Fibroblast of gingiva (primary cell): Measurements from ENCODE around the gene SLC22A4.

ENCODE experiments used
- DNase-seq: peaks from one replicate; pipeline ENCODE4 v3.0.0-alpha.2; 2011; ENCODE audit warnings: low read depth

The SLC22A4 gene

DNA sequence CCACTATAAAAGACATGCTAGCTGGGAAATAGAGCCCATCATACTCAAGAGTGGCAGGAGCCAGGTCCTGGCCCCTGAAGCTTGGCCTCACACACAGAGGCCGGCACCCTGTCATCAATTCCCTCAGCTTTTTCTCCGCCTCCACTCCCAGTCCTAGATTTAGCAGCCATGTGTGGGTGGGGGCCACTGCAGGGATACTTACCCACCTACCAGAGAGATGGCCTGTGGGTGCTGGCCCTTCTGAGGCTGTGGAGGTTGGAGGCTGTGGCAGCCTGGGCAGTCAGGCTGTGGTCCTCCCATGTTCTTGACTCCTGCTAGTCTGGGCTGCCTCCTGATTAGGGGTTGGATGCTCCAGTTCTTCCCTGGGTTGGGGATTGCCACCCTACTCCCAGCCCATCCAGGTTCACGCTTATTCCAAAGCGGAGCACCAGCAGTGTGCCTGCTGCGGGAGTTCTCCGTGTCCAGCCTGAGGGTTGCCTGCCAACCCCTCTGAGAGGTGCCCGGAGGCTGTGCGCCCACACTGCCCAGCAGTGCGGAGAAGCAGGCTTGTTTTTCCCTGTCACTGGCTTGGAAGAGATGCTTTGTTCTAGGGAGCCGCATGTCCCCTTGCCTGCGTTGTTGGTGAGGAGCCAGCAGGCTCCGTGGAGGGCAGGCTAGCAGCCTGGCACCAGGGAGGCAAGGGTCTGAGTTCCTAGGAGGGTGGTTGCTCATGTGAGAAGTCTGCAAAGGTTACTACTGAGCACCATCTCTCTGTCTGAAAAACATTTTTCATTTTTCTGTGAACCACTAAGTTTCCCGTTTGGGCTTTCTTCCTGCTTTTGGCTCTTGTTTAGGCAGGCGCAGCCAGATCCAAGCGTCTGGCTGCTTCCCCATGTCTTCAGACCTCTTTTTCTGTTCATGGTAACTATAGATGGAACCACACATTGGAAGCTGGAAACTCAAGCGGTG, 82.8 kb downstream of the SLC22A4 start:
- no peak for DNase-seq

DNA sequence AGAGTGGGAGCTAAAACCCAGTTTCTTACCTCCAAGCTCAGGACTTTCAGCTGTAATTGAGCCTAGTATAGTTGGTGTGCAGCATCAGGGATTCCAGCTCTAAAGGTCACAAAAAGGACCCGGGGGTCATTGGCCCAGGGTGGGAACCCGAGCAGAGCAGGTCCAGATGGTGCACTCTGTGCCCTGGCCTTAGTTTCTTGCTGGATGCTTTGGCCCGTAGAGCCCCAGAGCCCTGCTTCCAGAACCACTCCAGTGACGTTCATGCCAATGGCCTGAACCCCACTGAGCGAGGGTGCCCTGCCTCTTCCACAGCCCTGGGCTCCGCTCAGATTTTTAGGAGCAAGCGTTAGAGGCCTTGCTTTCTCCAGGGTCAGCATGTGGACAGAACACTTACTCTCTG, 83.5 kb downstream of the SLC22A4 start:
- no peak for DNase-seq

DNA sequence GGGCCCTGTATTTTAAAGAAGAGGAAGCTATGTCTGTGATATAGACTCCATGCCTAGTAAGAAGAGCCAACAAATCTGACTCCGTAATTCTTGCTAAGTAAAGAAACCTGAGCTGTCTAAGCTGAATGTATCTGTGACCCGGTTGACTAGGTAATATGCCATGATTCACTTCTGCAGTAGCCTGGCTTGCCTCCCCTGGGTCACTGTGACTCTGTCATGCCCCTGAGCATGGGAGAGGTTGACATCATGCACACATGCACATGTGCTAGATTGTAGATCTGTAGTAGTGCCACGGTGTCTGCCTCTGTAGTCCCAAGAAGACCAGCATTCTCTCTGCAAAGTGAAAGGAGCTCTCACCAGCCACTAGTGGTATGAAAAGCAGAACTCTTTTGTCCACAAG, 84.4 kb downstream of the SLC22A4 start:
- DNase-seq, result no peak

DNA sequence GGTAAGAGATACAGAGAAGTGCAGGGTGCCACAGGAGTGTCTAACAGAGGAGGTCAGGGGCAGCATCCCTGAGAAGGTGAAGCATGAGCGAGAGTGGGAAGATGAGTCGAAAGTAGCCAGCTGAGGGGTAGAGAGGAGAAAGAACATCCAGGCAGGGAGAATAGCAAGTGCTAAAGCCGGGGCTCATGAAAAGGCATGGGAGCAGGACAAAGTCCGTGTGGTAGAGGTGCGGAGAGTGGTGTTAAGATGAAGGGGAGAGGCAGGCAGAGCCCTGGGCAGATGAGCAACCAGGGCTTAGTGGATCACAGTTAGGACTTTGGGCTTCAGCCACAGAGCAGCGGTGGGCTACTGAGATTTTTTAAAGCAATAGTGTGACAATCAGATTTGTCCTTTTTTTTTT, 85.9 kb downstream of the SLC22A4 start:
- DNase-seq, result no peak

DNA sequence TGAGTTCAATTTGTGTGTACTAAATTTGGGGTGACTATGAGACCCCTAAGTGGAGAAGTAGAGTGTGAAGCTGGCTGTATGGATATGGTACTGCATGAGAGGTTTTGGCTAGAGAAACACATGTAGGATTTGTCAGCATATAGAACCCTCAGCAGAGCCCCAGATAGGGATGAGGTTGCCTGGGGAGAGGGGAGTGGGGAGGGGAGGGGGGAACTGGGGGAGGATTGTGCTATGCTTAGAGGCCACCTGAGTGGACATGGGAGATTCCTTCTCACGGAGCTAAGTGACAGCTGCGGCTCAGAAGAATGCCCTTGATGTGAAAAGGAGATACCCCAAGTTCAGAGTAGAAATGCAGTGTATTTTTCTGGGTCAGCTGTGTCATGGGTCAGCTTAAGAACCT, 86.5 kb downstream of the SLC22A4 start:
- no peak for DNase-seq

DNA sequence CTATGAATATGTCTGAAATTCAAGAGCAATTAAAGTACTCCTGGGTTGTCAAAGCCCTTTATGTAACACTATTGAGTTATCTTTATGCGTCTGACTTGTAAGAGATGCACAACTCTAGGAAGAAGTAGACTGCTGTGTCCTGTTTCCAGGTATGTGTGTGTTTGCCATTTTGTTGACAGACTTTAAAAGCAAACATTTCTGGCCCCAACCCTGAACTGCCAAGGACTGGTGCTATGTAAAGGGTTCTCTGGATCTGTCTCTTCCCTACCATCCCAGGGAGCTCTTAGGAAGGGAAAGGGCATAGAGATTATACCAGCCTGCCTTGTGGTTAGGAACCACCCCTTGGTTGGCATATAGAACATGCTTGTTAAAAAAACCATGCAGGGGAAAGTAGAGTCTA, 87.4 kb downstream of the SLC22A4 start:
- DNase-seq, result no peak

DNA sequence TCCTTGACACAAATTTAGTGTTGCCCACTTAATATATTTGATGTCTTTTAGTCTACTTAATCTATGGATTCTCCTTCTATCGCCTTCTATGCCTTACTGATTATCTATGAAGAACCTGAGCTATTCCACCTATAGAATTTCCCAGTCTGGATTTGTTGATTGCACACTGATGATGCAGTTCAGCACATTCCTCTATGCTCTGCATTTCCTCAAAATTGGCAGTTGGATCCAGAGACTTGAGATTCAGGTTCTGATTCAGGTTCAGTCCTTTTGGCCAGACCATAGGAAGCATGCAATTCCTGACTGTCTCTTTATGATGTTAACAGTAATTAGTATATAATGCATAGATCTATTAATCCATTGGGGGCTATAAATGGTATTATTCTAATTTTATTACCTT, 89.1 kb downstream of the SLC22A4 start:
- no peak for DNase-seq

DNA sequence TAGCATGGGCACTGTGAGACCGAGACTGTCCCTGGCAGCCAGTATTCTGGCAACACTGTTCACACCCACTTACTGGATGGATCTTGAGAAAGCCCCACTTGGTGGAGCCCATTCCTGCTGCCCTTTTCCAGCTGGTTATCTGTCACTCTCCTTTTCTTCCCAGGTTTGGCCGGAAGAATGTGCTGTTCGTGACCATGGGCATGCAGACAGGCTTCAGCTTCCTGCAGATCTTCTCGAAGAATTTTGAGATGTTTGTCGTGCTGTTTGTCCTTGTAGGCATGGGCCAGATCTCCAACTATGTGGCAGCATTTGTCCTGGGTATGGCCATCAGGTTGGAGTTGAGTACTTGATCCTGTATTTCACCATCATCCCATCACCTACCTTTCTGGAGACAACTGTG, 89.8 kb downstream of the SLC22A4 start:
- DNase-seq, result no peak

DNA sequence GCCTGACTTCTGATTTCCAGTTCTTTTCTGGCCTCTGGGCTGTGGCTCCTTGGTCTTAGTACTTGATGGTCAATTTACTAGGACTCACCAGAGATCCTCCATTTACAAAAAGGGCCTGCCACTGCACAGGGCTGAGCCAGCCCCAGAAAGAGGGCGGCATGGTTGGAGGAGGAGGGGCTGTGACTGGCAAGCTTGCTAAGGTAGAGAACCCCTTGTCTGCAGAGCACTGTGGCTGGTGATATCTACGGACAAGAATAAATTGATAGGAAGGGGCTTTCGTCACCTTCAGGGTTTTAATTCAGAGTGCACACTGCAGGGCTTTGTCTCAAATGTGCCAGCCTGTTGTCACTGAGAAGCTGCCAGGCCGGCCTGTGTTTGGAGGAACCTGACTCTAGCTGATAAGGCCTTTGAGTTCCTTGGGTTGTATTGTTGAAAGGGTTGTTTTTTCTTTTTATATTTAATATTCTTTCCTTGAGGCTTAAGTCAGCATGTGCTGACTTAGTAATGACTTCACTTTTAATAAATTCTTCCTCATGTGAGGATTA, 90.4 kb downstream of the SLC22A4 start:
- no peak for DNase-seq

DNA sequence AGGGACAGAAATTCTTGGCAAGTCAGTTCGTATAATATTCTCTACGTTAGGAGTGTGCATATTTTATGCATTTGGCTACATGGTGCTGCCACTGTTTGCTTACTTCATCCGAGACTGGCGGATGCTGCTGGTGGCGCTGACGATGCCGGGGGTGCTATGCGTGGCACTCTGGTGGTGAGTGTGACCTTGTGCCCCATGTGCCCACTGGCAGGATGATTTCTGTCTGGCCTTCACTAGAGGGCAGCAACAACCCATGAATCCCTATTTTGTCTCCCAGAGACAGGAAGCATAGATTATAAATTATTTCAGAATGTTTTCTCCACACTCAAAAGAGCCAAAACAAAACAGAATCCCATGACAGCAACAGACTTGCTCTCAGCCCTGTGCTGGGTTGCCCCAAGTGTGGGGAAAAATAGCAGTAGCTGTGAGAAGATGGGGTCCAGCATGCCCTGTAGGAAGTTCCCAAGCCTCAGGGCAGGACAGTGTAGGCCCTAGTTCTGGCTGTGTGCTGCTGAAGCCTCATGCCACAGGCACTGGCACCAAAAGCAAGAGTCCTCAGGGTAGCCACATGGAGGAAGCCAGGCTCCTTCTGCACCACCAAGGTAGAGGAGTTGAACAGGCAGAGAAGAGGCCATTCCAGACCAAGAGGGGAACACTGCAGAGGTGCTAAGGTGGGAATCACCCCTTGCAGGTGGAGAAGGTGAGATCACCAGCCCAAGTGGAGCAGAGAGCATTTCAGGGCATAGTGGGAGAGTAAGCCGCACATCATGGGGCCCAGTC, 91.3 kb downstream of the SLC22A4 start:
- peak; percentile 61 for DNase-seq

DNA sequence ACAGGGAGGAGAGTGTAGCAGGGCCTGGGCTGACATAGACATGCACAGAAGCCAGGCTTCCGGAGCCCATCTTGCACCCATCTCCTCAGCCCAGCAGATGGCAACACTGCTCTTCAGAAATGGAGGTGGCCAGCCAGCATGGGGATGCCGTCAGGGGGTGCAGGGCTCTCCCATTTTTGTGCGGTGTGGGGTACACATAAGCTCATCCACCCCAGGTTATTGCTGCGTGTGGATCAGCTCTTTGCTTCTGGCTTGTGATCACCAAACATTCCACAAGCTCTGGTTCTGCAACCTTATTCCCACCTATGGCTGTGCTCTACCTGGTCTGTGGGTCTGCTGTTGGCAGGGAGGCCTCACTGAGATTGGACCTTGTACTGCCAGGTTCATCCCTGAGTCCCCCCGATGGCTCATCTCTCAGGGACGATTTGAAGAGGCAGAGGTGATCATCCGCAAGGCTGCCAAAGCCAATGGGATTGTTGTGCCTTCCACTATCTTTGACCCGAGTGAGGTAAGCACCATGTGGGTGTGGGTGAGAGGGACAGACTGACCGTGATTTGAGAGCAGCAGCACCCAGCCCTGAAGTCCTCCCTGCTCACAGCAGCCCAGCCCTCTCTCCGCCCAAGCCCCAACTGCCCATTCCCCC, 92.6 kb downstream of the SLC22A4 start:
- peak; percentile 65 for DNase-seq

DNA sequence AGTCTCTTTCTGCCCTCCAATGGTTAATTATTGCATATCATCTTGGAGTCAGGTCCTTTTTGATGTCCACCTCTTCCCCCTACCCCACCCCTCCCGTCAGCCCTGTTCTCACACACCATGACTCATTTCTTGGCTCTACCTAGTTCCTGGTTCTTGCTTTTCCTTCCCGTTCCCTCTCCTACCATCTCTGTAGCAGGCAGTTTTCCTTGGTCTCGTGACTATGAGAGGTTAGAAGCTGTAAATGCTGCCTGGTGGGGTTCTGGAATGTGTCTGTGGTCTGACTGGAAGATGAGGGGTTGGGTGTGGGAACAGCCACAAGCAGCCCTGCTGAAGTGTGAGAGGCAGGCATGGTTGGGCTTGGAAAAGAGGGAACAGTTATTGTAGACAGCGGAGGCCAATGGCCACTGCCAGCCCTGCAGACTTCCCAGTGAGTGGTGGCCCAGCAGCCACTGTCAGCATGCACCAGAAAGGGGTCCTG, 93.5 kb downstream of the SLC22A4 start:
- peak; percentile 83 for DNase-seq

DNA sequence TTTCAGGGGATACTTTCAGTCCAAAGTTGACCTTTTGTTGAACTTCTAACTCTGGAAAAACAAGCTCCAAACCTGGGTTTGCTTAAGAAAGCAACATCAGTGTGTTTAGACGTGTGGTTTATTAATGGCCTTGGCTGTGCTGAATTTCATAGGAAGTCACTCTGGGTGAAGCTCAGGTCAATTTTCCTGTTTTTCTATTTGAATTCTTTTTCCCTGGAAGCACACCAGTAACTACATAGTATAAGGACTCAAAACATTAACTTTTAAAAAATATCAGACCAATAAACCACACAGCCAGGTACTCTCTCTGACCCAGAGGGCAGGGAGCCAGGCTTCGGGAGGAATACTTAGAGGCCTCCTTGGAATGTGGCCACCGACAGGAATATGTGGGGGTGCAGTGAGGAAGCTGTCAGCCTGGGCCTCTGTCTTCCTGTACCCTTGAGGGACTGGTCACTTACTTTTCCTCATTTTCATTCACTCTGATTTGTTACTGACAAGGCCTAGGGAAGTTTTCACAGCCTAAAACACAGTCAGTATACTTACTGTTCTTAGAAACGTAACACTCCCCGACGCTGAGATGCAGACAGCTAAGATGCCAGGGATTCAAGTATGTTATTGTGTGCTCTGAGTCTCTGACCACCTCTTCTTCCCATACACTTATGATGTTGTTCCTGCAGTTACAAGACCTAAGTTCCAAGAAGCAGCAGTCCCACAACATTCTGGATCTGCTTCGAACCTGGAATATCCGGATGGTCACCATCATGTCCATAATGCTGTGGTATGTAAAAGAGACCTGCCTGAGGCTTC, 94.3 kb downstream of the SLC22A4 start:
- no peak for DNase-seq

DNA sequence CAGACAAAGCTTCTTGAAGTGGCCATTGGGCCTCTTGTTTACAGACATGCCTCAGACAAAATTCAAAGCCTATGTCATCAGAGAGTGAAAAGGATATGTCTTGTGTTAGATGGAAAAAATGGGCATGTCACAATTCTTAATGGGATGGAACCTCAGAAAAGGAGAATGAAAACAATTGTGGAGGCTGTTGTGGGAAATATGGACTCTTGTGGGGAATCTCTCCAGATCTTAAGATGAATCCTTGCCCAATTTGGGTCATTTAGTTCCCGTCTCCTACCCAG, 94.8 kb downstream of the SLC22A4 start:
- DNase-seq, result peak; percentile 62

DNA sequence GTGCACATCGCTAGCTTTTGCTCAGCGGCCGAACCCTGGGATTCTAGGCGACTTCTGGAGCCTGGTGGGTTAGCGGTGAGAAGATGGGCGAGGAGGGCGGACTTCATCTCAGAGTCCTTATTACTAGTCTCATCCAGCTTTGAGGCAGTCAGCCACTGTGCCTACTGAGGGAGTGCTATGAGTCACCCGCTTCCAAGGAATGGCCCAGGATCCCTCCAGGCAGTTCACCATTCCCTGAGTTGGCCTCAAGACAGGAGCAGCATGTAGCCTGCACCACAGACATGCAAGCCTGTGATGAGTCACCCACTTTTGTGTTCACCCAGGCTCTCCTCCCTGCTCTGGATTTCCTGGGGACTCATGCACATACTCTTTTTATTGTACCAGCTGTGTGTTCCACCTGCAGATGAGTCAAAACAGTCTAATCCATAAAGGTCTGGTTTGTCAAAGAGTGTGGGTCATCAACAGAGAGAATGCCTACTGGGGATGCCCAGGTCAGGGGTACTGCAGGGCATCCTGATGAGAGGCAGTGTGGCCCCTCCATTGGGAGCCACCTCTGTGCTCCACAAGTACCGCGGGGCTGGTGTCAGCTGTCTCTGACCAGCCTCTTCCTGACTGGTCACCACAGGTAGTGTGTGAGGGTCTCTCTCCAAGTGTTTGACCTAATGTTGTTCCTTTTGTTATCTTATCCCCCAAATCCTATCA, 95.5 kb downstream of the SLC22A4 start:
- DNase-seq, result peak; percentile 94

DNA sequence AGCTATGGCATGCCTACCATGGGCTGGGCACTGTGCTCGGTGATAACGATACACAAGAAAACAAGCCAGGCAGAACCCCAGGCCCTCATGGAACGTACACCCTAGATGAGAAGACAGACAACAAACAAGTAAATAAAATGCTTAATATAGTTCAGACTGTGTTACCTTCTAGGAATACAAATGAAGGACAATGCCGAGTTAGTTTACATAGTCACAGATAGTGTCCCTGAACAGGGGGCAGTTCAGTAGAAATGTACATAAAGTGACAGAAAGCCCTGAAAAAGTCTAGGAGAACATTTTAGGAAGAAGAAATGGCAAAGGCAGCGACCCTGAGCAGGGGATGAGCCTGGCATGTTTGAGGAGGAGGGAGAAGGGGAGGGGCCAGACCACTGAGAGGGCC, 97.1 kb downstream of the SLC22A4 start:
- no peak for DNase-seq

DNA sequence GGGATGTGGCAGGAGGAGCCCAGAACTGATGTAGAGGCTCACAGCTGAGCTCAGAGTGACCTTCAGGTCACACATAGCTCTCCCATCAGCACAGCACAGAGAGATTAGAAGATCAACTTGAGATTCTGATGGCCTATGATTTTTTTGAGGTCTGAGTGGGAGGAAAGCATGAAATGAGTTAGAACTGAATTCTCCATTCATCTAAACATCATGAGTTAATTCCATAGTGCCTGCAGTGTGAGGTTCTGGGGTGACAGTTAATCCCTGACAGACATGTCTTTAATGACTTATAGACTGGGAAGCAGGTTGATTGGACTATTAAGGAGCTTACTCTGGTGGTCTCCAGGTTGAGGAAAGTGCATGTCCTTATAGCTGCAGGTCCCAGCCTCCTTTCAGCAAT, 97.7 kb downstream of the SLC22A4 start:
- DNase-seq, result no peak

DNA sequence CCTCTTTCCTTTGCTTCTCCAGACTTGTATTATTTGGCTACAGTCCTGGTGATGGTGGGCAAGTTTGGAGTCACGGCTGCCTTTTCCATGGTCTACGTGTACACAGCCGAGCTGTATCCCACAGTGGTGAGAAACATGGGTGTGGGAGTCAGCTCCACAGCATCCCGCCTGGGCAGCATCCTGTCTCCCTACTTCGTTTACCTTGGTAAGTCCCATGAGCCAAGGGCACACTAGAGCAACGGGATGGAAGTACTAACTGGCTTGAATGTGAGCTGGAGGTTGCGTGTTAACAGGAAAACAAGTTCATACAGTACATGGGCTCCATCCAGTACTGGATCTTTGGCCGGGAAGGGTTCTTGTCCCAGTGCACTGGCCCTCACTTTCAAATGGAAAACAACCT, 98.2 kb downstream of the SLC22A4 start:
- DNase-seq, result no peak

DNA sequence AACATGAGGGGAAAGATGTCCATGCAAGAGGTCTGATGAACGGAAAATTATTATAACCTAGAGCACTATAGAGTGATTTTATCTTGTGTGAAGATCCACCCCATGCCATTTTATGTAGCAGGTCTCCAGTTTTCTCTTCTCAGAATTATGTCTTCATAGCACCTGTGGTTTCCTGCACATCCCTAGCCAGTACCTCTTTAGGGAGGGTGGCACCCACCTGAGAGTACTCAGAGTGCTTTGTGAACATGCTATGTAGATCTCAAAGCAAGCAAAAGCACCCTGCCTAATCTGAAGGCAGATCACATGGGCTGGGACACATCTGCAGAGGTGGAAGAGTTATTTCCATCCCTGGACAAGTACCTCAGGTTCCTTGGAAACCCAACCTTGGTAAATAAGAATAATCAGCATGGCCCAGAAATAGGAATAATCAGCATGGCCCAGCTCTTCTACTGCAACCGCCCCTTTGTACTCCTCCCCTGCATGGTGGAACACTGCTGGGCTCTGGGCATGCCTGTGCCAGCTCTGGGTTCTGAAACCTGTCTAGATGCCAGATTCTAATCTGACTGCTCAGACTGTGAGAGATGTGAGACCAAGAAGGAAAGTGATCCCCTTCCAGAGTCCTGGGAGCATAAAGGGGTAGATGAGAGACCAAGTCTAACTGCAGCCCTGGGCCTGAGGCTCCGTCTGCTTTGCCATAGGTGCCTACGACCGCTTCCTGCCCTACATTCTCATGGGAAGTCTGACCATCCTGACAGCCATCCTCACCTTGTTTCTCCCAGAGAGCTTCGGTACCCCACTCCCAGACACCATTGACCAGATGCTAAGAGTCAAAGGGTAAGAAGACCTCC, 99.0 kb downstream of the SLC22A4 start:
- no peak for DNase-seq
